Thoracic aorta (tissue), 2 donors: ENCODE data around the gene TMEM107. TPM values are rescaled to one million over a fixed set of nuclear protein-coding genes. Genes with fewer than 3 reads are reported as not detected.

Source experiments
- ATAC-seq: fragments of 150-250 bp; one replicate; pipeline ENCODE4 v1.8.0; 2017; ENCODE audit warnings: low read depth; ENCODE audit not compliant: insufficient number of reproducible peaks, low FRiP score
- DNase-seq: peaks from one replicate; pipeline ENCODE4 v3.0.0-alpha.2; 2020; ENCODE audit warnings: low spot score
- H3K27ac ChIP-seq, 2 donors: fragments of 200-600 bp; sonication (generic); 1 replicate in 1 of 2; 2 replicates in 1 of 2; pipeline ENCODE4 v1.5.1; 2016; ENCODE audit warnings: mild to moderate bottlenecking in 2 of 2, moderate library complexity in 2 of 2
- H3K27me3 ChIP-seq: fragments of 200-600 bp; sonication (generic); replicated peaks from 2 replicates; pipeline ENCODE4 v1.6.0; 2016; ENCODE audit warnings: mild to moderate bottlenecking; ENCODE audit not compliant: insufficient read depth
- H3K36me3 ChIP-seq: fragments of 200-600 bp; sonication (generic); one replicate; pipeline ENCODE4 v1.5.1; 2016
- H3K4me1 ChIP-seq, 2 donors: fragments of 200-600 bp; sonication (generic); 1 replicate in 1 of 2; 2 replicates in 1 of 2; pipeline versions ENCODE4 v1.5.1 to v1.6.0; 2016; ENCODE audit warnings: low read depth in 2 of 2, mild to moderate bottlenecking in 1 of 2; ENCODE audit not compliant: control insufficient read depth in 1 of 2
- H3K4me3 ChIP-seq: fragments of 200-600 bp; sonication (generic); 2 replicates; pipeline ENCODE4 v1.5.1; 2016; ENCODE audit warnings: mild to moderate bottlenecking
- H3K9me3 ChIP-seq: fragments of 200-600 bp; sonication (generic); 2 replicates; pipeline ENCODE4 v1.5.1; 2016
- total RNA-seq, 2 donors: library from RNA; depleted of rRNA; stranded (reverse); fragments of >200 nt; gene quantifications; one replicate each; pipeline versions ENCODE4 v1.1.0 to v1.2.3, GENCODE V29; 2016
- TF ChIP-seq, protein P1 (sequence below): fragments of 200-600 bp; sonication (generic); IDR thresholded peaks from one replicate; pipeline ENCODE4 v1.5.1; 2019; ENCODE audit warnings: antibody characterized with exemption

Gene TMEM107
- total RNA-seq, 2 donors from 2014 or later: 8.4 to 32.1 TPM

DNA sequence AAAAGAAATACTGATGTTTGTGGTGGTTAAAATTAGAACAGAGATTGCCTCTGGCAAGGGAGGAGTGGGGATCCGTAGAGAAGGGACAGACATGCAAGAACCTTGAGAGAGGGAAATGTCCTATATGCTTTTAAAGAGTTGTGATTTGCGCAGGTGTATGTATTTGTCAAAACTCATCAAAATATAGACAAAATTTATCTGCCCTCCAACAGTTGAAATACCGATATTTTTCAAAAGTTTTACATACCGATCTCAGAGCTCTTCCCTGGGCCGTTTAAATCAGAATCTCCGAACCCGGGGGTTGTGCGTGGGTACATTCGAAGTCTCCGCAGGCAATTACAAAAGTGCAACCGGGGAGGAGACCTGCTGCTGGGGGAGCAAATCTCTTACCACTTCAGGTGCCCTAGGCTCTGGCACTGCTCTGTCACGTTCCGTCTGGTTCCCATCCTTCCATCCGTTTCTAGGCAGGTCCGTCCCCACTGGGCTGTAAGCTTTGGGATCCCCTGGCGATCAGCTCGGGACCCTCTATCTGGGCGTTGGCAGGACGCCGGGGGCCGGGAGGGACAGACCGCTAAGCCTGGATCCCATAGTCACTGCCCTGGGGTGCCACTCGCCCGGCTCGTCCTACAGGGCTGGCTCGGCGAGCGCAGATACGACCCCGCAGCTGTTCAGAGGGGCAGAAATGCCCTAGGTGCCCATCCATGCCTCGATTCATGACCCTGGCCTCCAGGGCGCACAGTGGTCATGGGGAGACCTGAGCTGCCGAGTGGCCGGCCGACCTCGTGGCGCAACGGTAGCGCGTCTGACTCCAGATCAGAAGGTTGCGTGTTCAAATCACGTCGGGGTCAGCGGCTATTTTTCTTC, 9.6 kb upstream of the TMEM107 start:
- H3K27ac ChIP-seq: peak overlapping the region; percentile 88 to 91
- peaks cover 9 to 21% of the 10 kb centered on the region in 2 donors for H3K4me1 ChIP-seq
- DNase-seq (no peak), ATAC-seq (no peak)
- peak overlapping the region; percentile 73 for H3K4me3 ChIP-seq
- TF ChIP-seq, protein P1, sequence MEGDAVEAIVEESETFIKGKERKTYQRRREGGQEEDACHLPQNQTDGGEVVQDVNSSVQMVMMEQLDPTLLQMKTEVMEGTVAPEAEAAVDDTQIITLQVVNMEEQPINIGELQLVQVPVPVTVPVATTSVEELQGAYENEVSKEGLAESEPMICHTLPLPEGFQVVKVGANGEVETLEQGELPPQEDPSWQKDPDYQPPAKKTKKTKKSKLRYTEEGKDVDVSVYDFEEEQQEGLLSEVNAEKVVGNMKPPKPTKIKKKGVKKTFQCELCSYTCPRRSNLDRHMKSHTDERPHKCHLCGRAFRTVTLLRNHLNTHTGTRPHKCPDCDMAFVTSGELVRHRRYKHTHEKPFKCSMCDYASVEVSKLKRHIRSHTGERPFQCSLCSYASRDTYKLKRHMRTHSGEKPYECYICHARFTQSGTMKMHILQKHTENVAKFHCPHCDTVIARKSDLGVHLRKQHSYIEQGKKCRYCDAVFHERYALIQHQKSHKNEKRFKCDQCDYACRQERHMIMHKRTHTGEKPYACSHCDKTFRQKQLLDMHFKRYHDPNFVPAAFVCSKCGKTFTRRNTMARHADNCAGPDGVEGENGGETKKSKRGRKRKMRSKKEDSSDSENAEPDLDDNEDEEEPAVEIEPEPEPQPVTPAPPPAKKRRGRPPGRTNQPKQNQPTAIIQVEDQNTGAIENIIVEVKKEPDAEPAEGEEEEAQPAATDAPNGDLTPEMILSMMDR: no peak
- no peaks in the 10 kb centered on the region for H3K36me3 ChIP-seq
- no peaks in the 10 kb centered on the region for H3K27me3 ChIP-seq
- H3K9me3 ChIP-seq: no peaks in the 10 kb centered on the region

- Histone ChIP-seq H3K4me3 (peak overlapping the region; percentile 80), H3K27me3 (no peaks in the 10 kb centered on the region), H3K4me1 (peaks cover 19 to 27% of the 10 kb centered on the region in 2 donors), H3K27ac (peak overlapping the region; percentile 57 to 77), H3K9me3 (no peaks in the 10 kb centered on the region), H3K36me3 (no peaks in the 10 kb centered on the region)
- DNase-seq (no peak), ATAC-seq (no peak)
- TF ChIP-seq, protein P1: no peak
Observed at GRCh38 chr17:8176998-8177731, 985 bp upstream of the TMEM107 start.

DNA sequence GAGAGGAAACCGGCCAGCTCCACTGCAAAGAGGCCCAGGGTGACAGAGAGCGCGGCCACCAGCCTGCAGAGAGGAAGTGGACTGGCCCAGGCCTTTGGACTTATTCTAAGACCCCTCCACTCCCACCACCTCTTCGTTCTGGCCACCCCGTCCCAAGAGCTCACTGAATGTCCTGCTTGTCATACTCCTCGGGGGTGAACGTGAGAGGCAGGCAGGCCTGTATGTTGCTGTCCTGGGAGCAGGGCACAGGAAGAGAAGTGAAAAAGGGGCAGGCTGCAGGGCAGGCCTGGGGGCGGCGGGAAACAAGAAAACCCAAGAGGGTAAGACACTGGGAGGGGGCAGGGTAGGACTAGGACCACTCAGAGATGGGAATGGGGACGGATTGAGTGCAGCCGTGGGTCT, 384 bp downstream of the TMEM107 start:
- peaks cover 19 to 27% of the 10 kb centered on the region in 2 donors for H3K4me1 ChIP-seq
- ATAC-seq: no peak
- DNase-seq: no peak
- H3K4me3 ChIP-seq: peak overlapping the region; percentile 80
- peak overlapping the region; percentile 57 to 77 for H3K27ac ChIP-seq
- no peaks in the 10 kb centered on the region for H3K9me3 ChIP-seq
- TF ChIP-seq, protein P1: no peak
- no peaks in the 10 kb centered on the region for H3K27me3 ChIP-seq
- no peaks in the 10 kb centered on the region for H3K36me3 ChIP-seq

- no peaks in the 10 kb centered on the region for H3K27me3 ChIP-seq
- H3K4me3 ChIP-seq: peak overlapping the region; percentile 67
- TF ChIP-seq, protein P1: no peak
- H3K9me3 ChIP-seq: no peaks in the 10 kb centered on the region
- ATAC-seq (no peak), DNase-seq (no peak)
- H3K36me3 ChIP-seq: no peaks in the 10 kb centered on the region
- peaks cover 19 to 27% of the 10 kb centered on the region in 2 donors for H3K4me1 ChIP-seq
- peak overlapping the region; percentile 88 to 95 for H3K27ac ChIP-seq
Observed at GRCh38 chr17:8173871-8174322, 2.3 kb downstream of the TMEM107 start.
